ENCODE results near the gene MACROH2A2.
A peak's percentile ranks its signal among the peaks of the same experiment; 100 is the strongest.
"Not testable (repeated sequence)": the region's sequence is repeated elsewhere in the genome, so short reads cannot be mapped to it uniquely, and the experiment has no call there.

MACROH2A2 gene

GRCh38 chr10:70145666-70146488, 93.2 kb downstream of the MACROH2A2 start:
- H3K9me3 ChIP-seq (ENCODE audit: low read depth, low read length), result no peaks in the 10 kb centered on the region
- H3K9ac ChIP-seq (ENCODE audit: insufficient read length), result peak overlapping the region; percentile 80
- H3K36me3 ChIP-seq (ENCODE audit: insufficient read depth, low read length), result peaks cover 2% of the 10 kb centered on the region; the same call in 1 of the 2 replicates
- TF ChIP-seq EZH2 (IDR thresholded peaks at IDR 0.05), result no peak
- no peak for TF ChIP-seq FOXP2 (optimal IDR thresholded peaks at IDR 0.05; ENCODE audit: control extremely low read depth, extremely low read length, insufficient read depth)
- TF ChIP-seq POLR2AphosphoS5 (IDR thresholded peaks at IDR 0.05; ENCODE audit: borderline replicate concordance, low read depth, low read length), result no peak; the same call in 1 of the 2 replicates
- DNase-seq (ENCODE audit: low read depth, low spot score), result no peak
- peak overlapping the region; percentile 86 for H3K4me3 ChIP-seq
- peak overlapping the region; percentile 81 for H3K27ac ChIP-seq

- Histone ChIP-seq H3K27ac (peak within 1 kb of the TSS; percentile 92), H3K4me3 (peak within 1 kb of the TSS; percentile 86), H3K9ac (ENCODE audit: insufficient read length) (peak within 1 kb of the TSS; percentile 80)
Measured at GRCh38 chr10:70146489-70147258, 94.0 kb downstream of the MACROH2A2 start, which contains the start of gene TYSND1. TSS of gene TYSND1 (minus strand) at chr10:70146700. CDS start at chr10:70146586, 114 bp downstream.

GRCh38 chr10:70147259-70147625, 94.6 kb downstream of the MACROH2A2 start:
- TF ChIP-seq FOXP2 (optimal IDR thresholded peaks at IDR 0.05; ENCODE audit: control extremely low read depth, extremely low read length, insufficient read depth) (no peak), EZH2 (IDR thresholded peaks at IDR 0.05) (no peak), POLR2AphosphoS5 (IDR thresholded peaks at IDR 0.05; ENCODE audit: borderline replicate concordance, low read depth, low read length) (no peak)
- Histone ChIP-seq H3K36me3 (ENCODE audit: insufficient read depth, low read length) (peaks cover 12% of the 10 kb centered on the region; the same call in 1 of the 2 replicates), H3K9ac (ENCODE audit: insufficient read length) (peak overlapping the region; percentile 69), H3K27ac (peak overlapping the region; percentile 92), H3K9me3 (ENCODE audit: low read depth, low read length) (no peaks in the 10 kb centered on the region), H3K4me3 (peak overlapping the region; percentile 74)
- DNase-seq (ENCODE audit: low read depth, low spot score), result no peak

More at GRCh38 chr10:70146489-70147258, 94.0 kb downstream of the MACROH2A2 start, which contains the start of gene TYSND1:
- TF ChIP-seq POLR2AphosphoS5 (IDR thresholded peaks at IDR 0.05; ENCODE audit: borderline replicate concordance, low read depth, low read length) (peak; percentile 78; the same call in 1 of the 2 replicates), EZH2 (IDR thresholded peaks at IDR 0.05) (no peak), FOXP2 (optimal IDR thresholded peaks at IDR 0.05; ENCODE audit: control extremely low read depth, extremely low read length, insufficient read depth) (no peak)
- DNase-seq (ENCODE audit: low read depth, low spot score), result peak; percentile 84
- no peaks in the 10 kb centered on the region for H3K9me3 ChIP-seq (ENCODE audit: low read depth, low read length)
- peaks cover 6% of the 10 kb centered on the region; the same call in 1 of the 2 replicates for H3K36me3 ChIP-seq (ENCODE audit: insufficient read depth, low read length)

GRCh38 chr10:70148516-70148915, 95.9 kb downstream of the MACROH2A2 start:
- H3K27ac ChIP-seq, result 0 out of 2 replicates have a peak overlapping the region, but pooled peaks have one; percentile 36
- DNase-seq (ENCODE audit: low read depth, low spot score), result no peak
- H3K36me3 ChIP-seq (ENCODE audit: insufficient read depth, low read length), result peaks cover 25% of the 10 kb centered on the region

GRCh38 chr10:70155255-70155838, 102.7 kb downstream of the MACROH2A2 start:
- Histone ChIP-seq H3K36me3 (ENCODE audit: insufficient read depth, low read length) (peaks cover 69% of the 10 kb centered on the region), H3K27ac (no peak overlapping the region), H3K4me3 (no peak overlapping the region), H3K9me3 (ENCODE audit: low read depth, low read length) (no peaks in the 10 kb centered on the region), H3K9ac (ENCODE audit: insufficient read length) (no peak overlapping the region)
- TF ChIP-seq EZH2 (IDR thresholded peaks at IDR 0.05) (no peak), POLR2AphosphoS5 (IDR thresholded peaks at IDR 0.05; ENCODE audit: borderline replicate concordance, low read depth, low read length) (no peak), FOXP2 (optimal IDR thresholded peaks at IDR 0.05; ENCODE audit: control extremely low read depth, extremely low read length, insufficient read depth) (no peak)
- no peak for DNase-seq (ENCODE audit: low read depth, low spot score)

More at GRCh38 chr10:70148516-70148915, 95.9 kb downstream of the MACROH2A2 start:
- TF ChIP-seq POLR2AphosphoS5 (IDR thresholded peaks at IDR 0.05; ENCODE audit: borderline replicate concordance, low read depth, low read length), result no peak
- no peak for TF ChIP-seq FOXP2 (optimal IDR thresholded peaks at IDR 0.05; ENCODE audit: control extremely low read depth, extremely low read length, insufficient read depth)
- TF ChIP-seq EZH2 (IDR thresholded peaks at IDR 0.05), result no peak
- Histone ChIP-seq H3K4me3 (no peak overlapping the region), H3K9ac (ENCODE audit: insufficient read length) (no peak overlapping the region), H3K9me3 (ENCODE audit: low read depth, low read length) (no peaks in the 10 kb centered on the region)

GRCh38 chr10:70158113-70158512, 105.5 kb downstream of the MACROH2A2 start:
- no peak for TF ChIP-seq POLR2AphosphoS5 (IDR thresholded peaks at IDR 0.05; ENCODE audit: borderline replicate concordance, low read depth, low read length)
- no peak for TF ChIP-seq FOXP2 (optimal IDR thresholded peaks at IDR 0.05; ENCODE audit: control extremely low read depth, extremely low read length, insufficient read depth)
- TF ChIP-seq EZH2 (IDR thresholded peaks at IDR 0.05), result no peak

GRCh38 chr10:70159366-70159765, 106.7 kb downstream of the MACROH2A2 start:
- not testable (repeated sequence) for H3K9ac ChIP-seq (ENCODE audit: insufficient read length); H3K4me3 ChIP-seq; DNase-seq (ENCODE audit: low read depth, low spot score); H3K9me3 ChIP-seq (ENCODE audit: low read depth, low read length)
- Histone ChIP-seq H3K27ac (peak overlapping the region; percentile 31; the same call in 1 of the 2 replicates), H3K36me3 (ENCODE audit: insufficient read depth, low read length) (peaks cover 52% of the 10 kb centered on the region; the same call in 1 of the 2 replicates)

More at GRCh38 chr10:70158113-70158512, 105.5 kb downstream of the MACROH2A2 start:
- Histone ChIP-seq H3K4me3 (no peak overlapping the region), H3K9ac (ENCODE audit: insufficient read length) (no peak overlapping the region), H3K9me3 (ENCODE audit: low read depth, low read length) (no peaks in the 10 kb centered on the region), H3K36me3 (ENCODE audit: insufficient read depth, low read length) (peaks cover 64% of the 10 kb centered on the region), H3K27ac (peak overlapping the region; percentile 62; the same call in 1 of the 2 replicates)
- no peak for DNase-seq (ENCODE audit: low read depth, low spot score)

Measured in SK-N-MC (cell line).